ENCODE results near the gene KCNA10.

The KCNA10 gene

GRCh38 chr1:110540891-110541685 lies 22.1 kb upstream of the KCNA10 start:
- TF ChIP-seq TAF1 (IDR thresholded peaks at IDR 0.05; ENCODE audit: borderline replicate concordance, insufficient read depth, low read length) (no peak), POLR2AphosphoS5 (IDR thresholded peaks at IDR 0.05; ENCODE audit: low read depth, low read length) (no peak), SIN3A (IDR thresholded peaks at IDR 0.05; ENCODE audit: borderline replicate concordance, insufficient read depth, low read length) (no peak), FOXP2 (optimal IDR thresholded peaks at IDR 0.05; ENCODE audit: borderline replicate concordance, extremely low read depth, extremely low read length, insufficient read depth) (no peak)
- TF ChIP-seq, protein P1, sequence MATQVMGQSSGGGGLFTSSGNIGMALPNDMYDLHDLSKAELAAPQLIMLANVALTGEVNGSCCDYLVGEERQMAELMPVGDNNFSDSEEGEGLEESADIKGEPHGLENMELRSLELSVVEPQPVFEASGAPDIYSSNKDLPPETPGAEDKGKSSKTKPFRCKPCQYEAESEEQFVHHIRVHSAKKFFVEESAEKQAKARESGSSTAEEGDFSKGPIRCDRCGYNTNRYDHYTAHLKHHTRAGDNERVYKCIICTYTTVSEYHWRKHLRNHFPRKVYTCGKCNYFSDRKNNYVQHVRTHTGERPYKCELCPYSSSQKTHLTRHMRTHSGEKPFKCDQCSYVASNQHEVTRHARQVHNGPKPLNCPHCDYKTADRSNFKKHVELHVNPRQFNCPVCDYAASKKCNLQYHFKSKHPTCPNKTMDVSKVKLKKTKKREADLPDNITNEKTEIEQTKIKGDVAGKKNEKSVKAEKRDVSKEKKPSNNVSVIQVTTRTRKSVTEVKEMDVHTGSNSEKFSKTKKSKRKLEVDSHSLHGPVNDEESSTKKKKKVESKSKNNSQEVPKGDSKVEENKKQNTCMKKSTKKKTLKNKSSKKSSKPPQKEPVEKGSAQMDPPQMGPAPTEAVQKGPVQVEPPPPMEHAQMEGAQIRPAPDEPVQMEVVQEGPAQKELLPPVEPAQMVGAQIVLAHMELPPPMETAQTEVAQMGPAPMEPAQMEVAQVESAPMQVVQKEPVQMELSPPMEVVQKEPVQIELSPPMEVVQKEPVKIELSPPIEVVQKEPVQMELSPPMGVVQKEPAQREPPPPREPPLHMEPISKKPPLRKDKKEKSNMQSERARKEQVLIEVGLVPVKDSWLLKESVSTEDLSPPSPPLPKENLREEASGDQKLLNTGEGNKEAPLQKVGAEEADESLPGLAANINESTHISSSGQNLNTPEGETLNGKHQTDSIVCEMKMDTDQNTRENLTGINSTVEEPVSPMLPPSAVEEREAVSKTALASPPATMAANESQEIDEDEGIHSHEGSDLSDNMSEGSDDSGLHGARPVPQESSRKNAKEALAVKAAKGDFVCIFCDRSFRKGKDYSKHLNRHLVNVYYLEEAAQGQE (IDR thresholded peaks at IDR 0.05; ENCODE audit: insufficient read depth in 1 of 2, low read depth in 2 of 2, low read length in 2 of 2), result no peak

GRCh38 chr1:110538921-110539320 lies 19.9 kb upstream of the KCNA10 start:
- no peak for TF ChIP-seq TAF1 (IDR thresholded peaks at IDR 0.05; ENCODE audit: borderline replicate concordance, insufficient read depth, low read length)
- no peak for TF ChIP-seq FOXP2 (optimal IDR thresholded peaks at IDR 0.05; ENCODE audit: borderline replicate concordance, extremely low read depth, extremely low read length, insufficient read depth)
- TF ChIP-seq POLR2AphosphoS5 (IDR thresholded peaks at IDR 0.05; ENCODE audit: low read depth, low read length), result no peak
- no peak for TF ChIP-seq SIN3A (IDR thresholded peaks at IDR 0.05; ENCODE audit: borderline replicate concordance, insufficient read depth, low read length)
- TF ChIP-seq, protein P1 (IDR thresholded peaks at IDR 0.05; ENCODE audit: insufficient read depth in 1 of 2, low read depth in 2 of 2, low read length in 2 of 2), result no peak

DNA sequence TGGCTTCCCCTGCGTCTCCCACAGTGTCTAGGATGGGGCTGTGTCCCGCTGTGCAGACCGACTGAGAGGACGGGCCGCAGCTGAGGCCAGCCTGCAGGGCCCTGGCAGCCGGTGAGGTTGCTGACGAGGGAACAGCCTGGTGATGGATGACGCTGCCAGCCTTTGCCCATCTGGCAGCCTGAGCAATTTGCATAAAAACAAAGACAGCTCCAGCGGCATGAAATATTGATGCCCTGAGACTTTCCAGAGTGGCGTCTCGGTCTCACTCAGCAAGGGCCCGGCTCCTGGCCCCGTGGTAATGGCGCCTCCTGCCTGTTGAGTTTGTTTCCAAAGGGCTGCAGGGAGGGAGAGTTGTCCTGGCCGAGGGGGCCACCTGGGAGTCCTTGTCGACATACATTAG lies 19.1 kb upstream of the KCNA10 start:
- TF ChIP-seq POLR2AphosphoS5 (IDR thresholded peaks at IDR 0.05; ENCODE audit: low read depth, low read length), result no peak
- no peak for TF ChIP-seq FOXP2 (optimal IDR thresholded peaks at IDR 0.05; ENCODE audit: borderline replicate concordance, extremely low read depth, extremely low read length, insufficient read depth)
- TF ChIP-seq, protein P1 (IDR thresholded peaks at IDR 0.05; ENCODE audit: insufficient read depth in 1 of 2, low read depth in 2 of 2, low read length in 2 of 2), result no peak
- no peak for TF ChIP-seq TAF1 (IDR thresholded peaks at IDR 0.05; ENCODE audit: borderline replicate concordance, insufficient read depth, low read length)
- no peak for TF ChIP-seq SIN3A (IDR thresholded peaks at IDR 0.05; ENCODE audit: borderline replicate concordance, insufficient read depth, low read length)

GRCh38 chr1:110535985-110536384 lies 17.0 kb upstream of the KCNA10 start:
- TF ChIP-seq, protein P1 (IDR thresholded peaks at IDR 0.05; ENCODE audit: insufficient read depth in 1 of 2, low read depth in 2 of 2, low read length in 2 of 2), result no peak
- TF ChIP-seq SIN3A (IDR thresholded peaks at IDR 0.05; ENCODE audit: borderline replicate concordance, insufficient read depth, low read length) (no peak), TAF1 (IDR thresholded peaks at IDR 0.05; ENCODE audit: borderline replicate concordance, insufficient read depth, low read length) (no peak), FOXP2 (optimal IDR thresholded peaks at IDR 0.05; ENCODE audit: borderline replicate concordance, extremely low read depth, extremely low read length, insufficient read depth) (no peak)

Measured in PFSK-1 (cell line).